Dedifferentiated amniotic fluid mesenchymal stem cell (primary cell): ENCODE results near the gene SAMD11.
A peak's percentile ranks its signal among the peaks of the same experiment; 100 is the strongest.

Source experiments
- DNase-seq: peaks from one replicate; pipeline ENCODE4 v3.0.0-alpha.2; 2016; ENCODE audit errors: extremely low spot score

Gene SAMD11

GRCh38 chr1:963746-964525, 40.2 kb downstream of the SAMD11 start:
- DNase-seq, result no peak

GRCh38 chr1:964691-965525, 41.2 kb downstream of the SAMD11 start:
- no peak for DNase-seq

GRCh38 chr1:965526-966134, 41.9 kb downstream of the SAMD11 start:
- DNase-seq, result no peak

- DNase-seq, result no peak
These were observed 42.5 kb downstream of the SAMD11 start, which contains the start of gene PLEKHN1 for GRCh38 chr1:966135-966703. TSS of gene PLEKHN1 (plus strand) at chr1:966482. CDS start at chr1:966532, 50 bp downstream.

- DNase-seq, result peak; percentile 44
These were observed 43.1 kb downstream of the SAMD11 start for GRCh38 chr1:966704-967300.

- no peak for DNase-seq
These were observed 44.0 kb downstream of the SAMD11 start for GRCh38 chr1:967466-968343.

- no peak for DNase-seq
These were observed 45.6 kb downstream of the SAMD11 start for GRCh38 chr1:969260-969855.

GRCh38 chr1:970242-970972, 46.7 kb downstream of the SAMD11 start:
- no peak for DNase-seq

- no peak for DNase-seq
These were observed 47.4 kb downstream of the SAMD11 start for GRCh38 chr1:970973-971730.

GRCh38 chr1:971751-972506, 48.2 kb downstream of the SAMD11 start:
- DNase-seq, result no peak

- no peak for DNase-seq
These were observed 49.2 kb downstream of the SAMD11 start for GRCh38 chr1:972726-973458.

- DNase-seq, result no peak
These were observed 50.0 kb downstream of the SAMD11 start for GRCh38 chr1:973459-974292.

GRCh38 chr1:974293-974640, 50.5 kb downstream of the SAMD11 start:
- no peak for DNase-seq

- no peak for DNase-seq
These were observed 51.1 kb downstream of the SAMD11 start for GRCh38 chr1:974687-975328.

GRCh38 chr1:975365-975764, 51.6 kb downstream of the SAMD11 start:
- DNase-seq, result no peak
